GM12864 (cell line): ENCODE data around the gene GBA2.

Source experiments
- DNase-seq: peaks from one replicate; pipeline ENCODE4 v3.0.0-alpha.2; 2011; ENCODE audit warnings: low read depth
- H3K4me3 ChIP-seq: 2 replicates; pipeline ENCODE4 v1.5.1; 2011; ENCODE audit warnings: mild to moderate bottlenecking, low read depth, low read length, control low read depth
- CTCF ChIP-seq: IDR thresholded peaks from 2 replicates; pipeline ENCODE4 v1.5.1; 2011; ENCODE audit warnings: low read depth, mild to moderate bottlenecking, moderate library complexity, low read length, control low read depth, inconsistent platforms; ENCODE audit errors: missing control alignments

Gene GBA2

GRCh38 chr9:35748858-35749514 is at the start of gene GBA2, which contains the start of gene RGP1:
GBA2 (minus strand) TSS chr9:35749228; CDS start chr9:35748704, 524 bp downstream.
RGP1 (plus strand) TSS chr9:35749287; CDS start chr9:35749756, 469 bp downstream.
- DNase-seq, result no peak
- H3K4me3 ChIP-seq, result peak within 1 kb of the TSS; percentile 90
- TF ChIP-seq CTCF, result no peak

- H3K4me3 ChIP-seq, result no peak overlapping the region
- DNase-seq, result no peak
- no peak for TF ChIP-seq CTCF
These were observed 48.5 kb upstream of the GBA2 start for GRCh38 chr9:35797311-35798109.

GRCh38 chr9:35795695-35796094 is 46.7 kb upstream of the GBA2 start:
- TF ChIP-seq CTCF, result no peak
- no peak for DNase-seq
- no peak overlapping the region for H3K4me3 ChIP-seq

GRCh38 chr9:35793461-35793860 is 44.4 kb upstream of the GBA2 start:
- no peak for TF ChIP-seq CTCF
- DNase-seq, result no peak
- no peak overlapping the region for H3K4me3 ChIP-seq

- no peak overlapping the region for H3K4me3 ChIP-seq
- DNase-seq, result no peak
- no peak for TF ChIP-seq CTCF
These were observed 43.8 kb upstream of the GBA2 start for GRCh38 chr9:35792826-35793225.

GRCh38 chr9:35792024-35792813 is 43.2 kb upstream of the GBA2 start:
- DNase-seq, result no peak
- no peak overlapping the region for H3K4me3 ChIP-seq
- no peak for TF ChIP-seq CTCF
